Ammon's horn (tissue), 1 donor: ENCODE data around the gene SYT2.

Experiments used
- DNase-seq: peaks from one replicate; pipeline ENCODE4 v3.0.0-alpha.2; 2016; ENCODE audit warnings: low spot score

The SYT2 gene

DNA sequence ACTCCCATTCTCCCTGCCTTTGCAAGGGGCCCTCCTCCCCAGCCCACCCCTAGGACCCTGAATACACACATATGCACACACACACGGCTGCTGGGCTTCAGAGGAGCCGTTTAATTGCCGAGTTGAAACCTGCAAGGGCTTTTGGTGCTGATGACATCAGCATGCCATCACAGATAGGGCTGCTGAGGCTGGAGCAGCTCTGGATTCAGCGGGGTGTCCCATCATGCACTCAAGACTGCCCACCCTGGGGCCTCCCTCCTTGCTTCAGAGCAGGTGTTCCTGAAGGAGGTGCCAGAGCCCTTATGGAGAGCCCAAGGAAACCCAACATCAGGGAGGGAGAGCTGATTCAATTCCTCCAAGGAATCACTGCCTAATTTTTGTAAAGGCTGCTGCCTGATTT lies 5.7 kb downstream of the SYT2 start:
- no peak for DNase-seq

DNA sequence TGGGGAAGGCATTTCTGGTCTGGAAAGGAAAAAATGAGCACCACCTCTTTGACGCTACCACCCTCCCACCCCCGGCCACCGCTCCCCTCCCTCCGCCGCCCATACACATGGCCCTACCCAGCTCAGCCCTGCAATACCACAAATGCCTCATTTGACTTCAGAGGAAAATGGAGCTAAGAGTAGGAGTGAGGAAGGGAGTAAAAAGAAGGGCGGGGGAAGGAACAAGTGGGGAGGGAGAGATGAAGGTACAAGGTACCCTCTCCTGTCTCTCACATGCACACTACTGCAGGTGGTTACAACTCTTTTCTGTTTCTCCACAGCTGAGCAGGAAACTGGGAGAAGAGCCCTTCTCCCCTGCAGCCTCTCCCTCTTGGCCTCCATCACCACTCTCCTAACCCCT lies 7.1 kb downstream of the SYT2 start:
- DNase-seq: no peak

- no peak for DNase-seq
These were observed 8.2 kb downstream of the SYT2 start for GRCh38 chr1:202702088-202702487.

DNA sequence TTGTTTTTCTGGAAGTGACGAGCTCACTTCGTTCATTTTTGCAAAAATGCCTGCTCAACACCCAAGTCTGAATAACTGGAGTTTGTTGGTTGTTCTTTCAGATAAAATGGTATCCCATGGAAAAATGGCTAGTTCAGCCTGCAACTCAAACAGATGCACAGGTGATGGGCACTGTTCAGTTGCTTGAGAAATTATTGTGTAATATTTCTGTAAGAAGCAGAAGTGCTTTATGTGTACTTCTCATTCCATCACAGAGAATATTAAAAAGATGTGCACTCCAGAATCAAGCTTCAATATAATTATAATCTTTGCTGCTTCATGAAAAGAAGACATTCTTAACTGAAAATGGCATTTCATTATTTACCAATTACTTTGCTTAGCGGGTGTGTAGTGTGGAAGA lies 9.1 kb downstream of the SYT2 start:
- no peak for DNase-seq

DNA sequence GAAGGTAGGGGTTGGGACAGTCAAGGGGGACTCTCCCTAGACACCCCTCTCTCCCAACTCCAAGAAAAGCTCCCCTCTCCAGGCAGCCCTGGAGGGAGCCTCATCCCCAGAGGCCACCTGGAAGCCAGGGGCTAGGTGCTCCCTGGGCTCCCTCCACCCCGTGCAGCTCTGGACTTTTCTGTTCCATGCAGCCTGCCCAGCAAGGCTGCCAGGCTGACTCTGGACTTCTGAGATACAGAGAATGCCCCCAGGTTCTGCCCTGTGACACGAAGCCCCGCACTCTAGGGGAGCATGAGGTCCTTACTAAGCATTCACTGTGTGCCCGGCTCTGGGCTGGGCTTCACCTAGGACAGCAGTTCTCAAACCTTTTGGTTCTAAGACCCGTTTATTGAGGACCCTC lies 10.2 kb downstream of the SYT2 start:
- no peak for DNase-seq

DNA sequence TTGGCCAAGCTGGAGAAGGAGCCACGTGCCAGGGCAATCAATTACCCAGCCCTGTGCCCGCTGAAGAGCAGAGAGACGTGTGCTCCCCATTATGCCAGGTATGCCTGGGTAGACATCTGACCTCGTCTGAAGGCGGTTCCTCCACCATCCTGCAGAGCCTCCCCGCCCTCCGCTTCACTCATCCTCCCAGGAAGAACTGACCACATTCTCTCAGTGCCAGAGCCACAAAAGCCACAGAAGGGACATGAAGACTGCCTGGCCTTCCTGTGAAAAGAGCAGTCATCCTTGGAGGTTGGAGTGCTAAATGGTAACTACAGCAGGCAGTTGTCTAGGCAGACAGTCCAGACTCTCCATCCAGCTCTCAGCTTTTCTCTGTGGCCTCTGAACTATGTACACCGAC lies 12.0 kb downstream of the SYT2 start:
- no peak for DNase-seq

DNA sequence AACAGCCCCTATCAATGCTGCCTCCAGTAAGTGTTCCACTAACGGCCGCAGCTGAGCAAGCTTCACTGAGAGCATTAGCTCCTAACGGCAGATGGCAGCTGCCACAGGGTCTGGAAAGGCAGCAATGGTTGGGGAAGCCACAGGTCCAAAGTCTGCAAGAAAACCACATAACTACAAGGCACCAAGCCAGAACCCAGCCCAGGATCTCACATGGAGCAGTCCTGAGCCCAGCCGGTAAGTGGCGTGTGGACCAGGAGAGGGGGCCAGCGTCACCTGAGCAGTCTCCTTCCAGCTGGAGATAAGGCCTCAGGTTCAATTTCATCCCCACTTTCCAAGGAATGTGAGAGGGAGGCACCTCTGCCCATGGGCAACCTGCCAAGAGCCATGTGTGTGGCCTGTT lies 13.2 kb downstream of the SYT2 start:
- no peak for DNase-seq

DNA sequence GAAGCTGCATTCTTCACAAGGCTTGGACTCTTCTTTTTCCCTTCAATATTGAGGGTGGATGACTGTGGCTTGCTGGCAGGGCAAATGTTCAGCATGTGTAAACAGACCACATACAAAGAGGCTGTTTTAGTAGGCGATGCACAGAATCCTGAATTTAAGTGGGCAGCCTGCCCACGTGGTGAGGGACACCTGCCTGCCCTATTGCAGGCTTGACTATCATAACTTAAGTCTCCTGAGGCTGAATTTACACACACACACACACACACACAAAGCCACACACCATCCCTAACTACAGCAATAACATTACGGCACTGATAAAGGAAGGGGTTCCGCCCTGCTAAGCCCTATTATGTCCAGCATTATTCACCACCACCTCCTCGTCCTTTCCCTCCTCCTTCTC lies 15.9 kb downstream of the SYT2 start:
- no peak for DNase-seq

- DNase-seq: peak; percentile 70
These were observed 17.2 kb downstream of the SYT2 start for GRCh38 chr1:202692959-202693555.

- DNase-seq: no peak
These were observed 18.4 kb downstream of the SYT2 start for GRCh38 chr1:202691816-202692215.

DNA sequence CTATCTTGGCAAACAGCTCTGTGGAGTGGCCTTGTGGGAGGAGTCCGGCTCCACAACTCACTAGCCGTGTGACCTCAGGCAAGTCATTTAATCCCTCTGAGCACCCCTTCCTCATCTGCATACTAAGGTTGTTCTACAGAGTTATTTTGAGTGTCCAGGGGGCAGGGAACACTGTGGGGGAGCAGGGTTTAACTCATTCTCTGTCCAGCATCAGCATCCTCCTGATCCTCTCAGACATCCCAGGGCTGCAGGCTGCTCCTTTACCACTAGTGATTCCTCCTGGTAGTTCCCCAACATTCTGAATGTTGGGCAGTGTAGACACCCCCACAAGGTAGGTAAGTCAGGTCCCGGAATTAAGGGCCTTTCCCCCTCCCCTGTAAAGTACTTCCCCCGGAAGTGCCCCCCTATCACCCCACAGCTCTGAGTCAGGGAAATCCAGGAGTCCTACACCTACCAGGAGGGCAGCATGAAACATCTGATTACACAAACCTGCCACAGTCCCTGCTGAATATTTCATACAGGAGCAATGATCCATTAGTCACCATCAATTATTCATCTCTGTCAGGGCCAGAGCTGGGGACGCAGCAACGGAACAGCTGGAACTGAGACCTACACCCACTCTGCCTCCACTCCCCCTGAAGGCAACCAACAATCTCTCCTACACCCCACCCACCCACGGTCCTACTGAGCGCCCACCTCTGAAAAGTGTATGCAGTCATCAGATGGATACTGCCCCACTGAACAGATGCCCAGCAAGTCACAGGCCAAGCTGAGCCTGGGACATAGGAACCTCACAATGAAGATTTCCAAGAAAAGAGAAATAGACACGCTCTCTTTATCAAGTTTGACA lies 20.5 kb downstream of the SYT2 start:
- no peak for DNase-seq

GRCh38 chr1:202689082-202689481 lies 21.2 kb downstream of the SYT2 start:
- no peak for DNase-seq

DNA sequence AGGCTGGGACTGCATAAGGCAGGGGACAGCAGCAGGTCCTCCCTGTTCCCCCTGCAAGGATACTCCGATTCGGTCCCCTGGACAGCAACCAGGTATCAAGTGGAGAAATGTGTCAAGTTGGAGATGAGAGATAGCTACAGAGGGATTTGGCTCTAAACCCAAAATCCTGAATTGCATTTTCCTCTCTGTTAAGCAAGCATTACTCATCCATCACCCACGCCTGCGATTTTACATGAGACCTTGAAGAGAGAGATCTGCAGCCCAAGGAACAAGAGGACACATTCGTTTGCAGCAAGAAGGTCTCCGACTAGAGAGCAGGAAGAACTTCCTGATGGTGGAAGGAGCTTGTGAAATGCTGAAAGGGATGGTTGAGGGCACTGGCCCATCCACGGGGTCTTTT lies 21.9 kb downstream of the SYT2 start:
- peak; percentile 72 for DNase-seq

- DNase-seq: no peak
These were observed 22.5 kb downstream of the SYT2 start for GRCh38 chr1:202687798-202688197.

DNA sequence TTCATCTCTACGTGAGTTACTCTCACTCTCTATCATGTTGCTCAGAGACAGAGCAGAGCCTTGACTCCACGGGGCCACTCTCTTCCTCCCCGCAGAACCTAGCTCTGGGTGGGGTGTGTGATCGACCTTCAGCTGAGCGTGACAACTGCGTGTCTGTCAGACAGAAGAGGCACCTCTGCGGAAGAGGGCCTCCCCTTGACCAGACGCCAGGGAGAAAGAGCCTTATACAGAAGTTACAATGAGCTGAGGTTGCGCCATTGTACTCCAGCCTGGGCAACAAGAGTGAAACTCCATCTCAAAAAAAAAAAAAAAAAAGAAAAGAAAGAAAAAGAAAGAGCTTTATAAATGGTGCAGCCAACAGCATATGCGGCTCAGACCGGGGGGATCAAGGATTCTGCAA lies 22.9 kb downstream of the SYT2 start:
- no peak for DNase-seq

DNA sequence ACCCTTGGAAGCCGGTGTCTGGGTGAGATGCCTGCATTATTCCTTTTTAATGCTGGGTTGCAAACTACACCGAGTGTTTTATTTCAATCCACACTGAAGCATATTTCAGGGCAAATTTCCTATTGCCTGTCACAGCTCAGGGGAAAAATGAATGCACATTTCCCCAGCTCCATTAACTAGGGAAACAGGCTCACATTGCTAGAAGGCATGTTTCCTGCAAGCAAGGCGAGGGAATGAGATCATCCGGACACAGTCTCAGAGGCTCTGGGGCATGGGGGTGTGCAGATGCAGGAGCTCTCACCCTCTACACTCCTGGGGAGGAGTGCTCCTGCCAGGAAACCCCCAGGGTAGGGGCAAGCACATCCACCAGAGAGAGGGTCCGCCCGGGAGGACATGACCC lies 24.6 kb downstream of the SYT2 start:
- no peak for DNase-seq

DNA sequence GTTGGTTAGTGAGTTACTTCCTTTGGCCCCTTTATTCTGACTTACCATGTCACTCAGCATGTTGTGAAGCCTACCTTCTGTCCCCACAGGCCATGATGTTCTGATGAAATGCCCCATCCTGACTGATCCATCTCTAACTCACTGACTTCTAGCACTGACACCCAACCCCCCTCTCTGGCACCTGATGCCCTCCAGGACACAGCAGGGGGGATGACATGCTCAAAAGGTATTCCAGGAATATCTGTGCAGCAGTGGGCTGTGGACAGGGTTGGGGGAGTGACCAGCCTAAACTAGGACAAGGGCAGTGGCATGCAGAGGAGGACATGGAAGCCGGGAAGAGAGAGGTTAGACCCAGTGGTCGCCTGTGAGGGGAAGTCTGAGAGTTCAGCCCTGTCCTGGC lies 25.5 kb downstream of the SYT2 start:
- DNase-seq: no peak

DNA sequence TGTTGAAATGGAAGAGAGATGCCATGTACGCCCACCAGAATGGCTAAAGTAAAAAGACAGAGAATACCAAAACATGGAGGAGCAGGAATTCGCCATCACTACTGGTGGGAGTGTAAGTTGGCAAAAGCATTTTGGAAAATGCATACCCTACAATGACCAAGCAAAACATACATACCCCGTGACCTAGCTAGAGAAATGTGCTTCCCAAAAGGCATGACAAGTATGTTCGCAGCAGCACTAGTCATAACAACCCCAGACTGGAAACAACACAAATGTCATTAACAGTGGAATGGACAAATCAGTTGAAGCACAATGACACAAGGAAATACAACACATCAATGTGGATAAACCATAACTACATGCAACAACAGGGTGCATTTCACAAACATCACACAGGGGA lies 27.2 kb downstream of the SYT2 start:
- no peak for DNase-seq

- no peak for DNase-seq
These were observed 27.8 kb downstream of the SYT2 start for GRCh38 chr1:202682477-202682876.

- DNase-seq: no peak
These were observed 28.4 kb downstream of the SYT2 start for GRCh38 chr1:202681736-202682420.

GRCh38 chr1:202680586-202681352 lies 29.5 kb downstream of the SYT2 start:
- DNase-seq: no peak

DNA sequence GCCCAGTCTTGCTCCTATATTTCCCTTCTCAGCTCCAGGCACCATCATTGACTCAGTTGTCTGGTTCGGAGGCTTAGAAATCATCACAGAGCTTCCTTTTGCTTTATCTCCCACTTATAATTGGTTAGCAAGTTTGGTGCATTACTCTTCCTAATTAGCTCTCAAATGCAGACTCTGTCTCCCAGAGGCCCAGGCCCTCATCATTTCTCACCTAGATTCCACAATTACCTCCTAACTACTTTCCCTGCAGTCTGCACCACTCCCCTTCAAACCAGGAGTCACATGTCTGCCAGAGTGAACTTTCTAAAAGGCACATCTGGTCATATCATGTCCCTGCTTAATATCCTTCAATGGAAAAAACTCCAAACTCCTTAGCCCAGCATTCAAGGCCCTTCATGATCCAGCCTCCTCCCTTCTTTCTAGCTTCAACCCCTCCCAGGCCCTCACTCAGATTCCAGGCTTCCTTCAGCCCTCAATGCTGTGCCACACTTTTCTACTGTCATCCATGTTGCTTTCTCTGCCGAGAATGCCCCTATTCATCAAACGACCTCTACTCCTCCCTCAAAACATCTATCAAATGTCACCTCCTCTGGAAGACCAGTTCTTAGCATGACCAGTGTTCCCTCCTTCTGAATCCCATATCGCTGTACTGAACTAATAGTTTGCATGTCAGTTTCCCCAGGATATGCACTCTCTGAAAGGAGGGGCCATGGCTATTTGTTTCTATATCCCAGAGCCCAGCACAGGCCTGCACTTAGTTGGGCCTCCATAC lies 30.7 kb downstream of the SYT2 start:
- DNase-seq: no peak
